Neural crest cell (in vitro differentiated cells): ENCODE data around the gene PNMT. TPM values are rescaled to one million over a fixed set of nuclear protein-coding genes. Genes with fewer than 3 reads are reported as not detected.

Experiments
- DNase-seq: peaks from one replicate; pipeline ENCODE4 v3.0.0; 2021; ENCODE audit warnings: low read depth, mixed read lengths, low spot score
- H3K27ac Mint-ChIP-seq: one replicate; pipeline ENCODE4 v1.8.0; 2021; ENCODE audit warnings: mild to moderate bottlenecking, mixed read lengths; ENCODE audit not compliant: unreplicated experiment
- H3K27me3 Mint-ChIP-seq: 2 replicates; pipeline ENCODE4 v1.8.0; 2021; ENCODE audit warnings: low read depth, mild to moderate bottlenecking, mixed read lengths
- H3K36me3 Mint-ChIP-seq: 2 replicates; pipeline ENCODE4 v1.8.0; 2021; ENCODE audit warnings: low read depth, mild to moderate bottlenecking, mixed read lengths
- H3K4me1 Mint-ChIP-seq: 2 replicates; pipeline ENCODE4 v1.8.0; 2021; ENCODE audit warnings: mixed read lengths
- H3K4me3 Mint-ChIP-seq: one replicate; pipeline ENCODE4 v1.8.0; 2021; ENCODE audit warnings: mild to moderate bottlenecking, mixed read lengths
- H3K9me3 Mint-ChIP-seq: 2 replicates; pipeline ENCODE4 v1.8.0; 2021; ENCODE audit warnings: mixed read lengths
- CTCF ChIP-seq: fragments of 200-600 bp; sonication (generic); conservative IDR thresholded peaks from 2 replicates; pipeline ENCODE4 v1.5.0; 2021; ENCODE audit warnings: antibody characterized with exemption, mild to moderate bottlenecking
- total RNA-seq: library from RNA; stranded (reverse); gene quantifications from 2 replicates; pipeline ENCODE4 v1.2.1, GENCODE V29; 2021

Gene PNMT
- total RNA-seq, 1 donor from 2014 or later = 0.84 TPM

GRCh38 chr17:39711851-39712250 is 43.6 kb downstream of the PNMT start:
- H3K4me3 Mint-ChIP-seq = no peak overlapping the region
- no peak overlapping the region for H3K27ac Mint-ChIP-seq
- no peak for DNase-seq
- H3K27me3 Mint-ChIP-seq = no peaks in the 10 kb centered on the region
- H3K9me3 Mint-ChIP-seq = no peaks in the 10 kb centered on the region
- no peak for TF ChIP-seq CTCF
- no peaks in the 10 kb centered on the region for H3K36me3 Mint-ChIP-seq
- no peaks in the 10 kb centered on the region for H3K4me1 Mint-ChIP-seq

- Mint-ChIP-seq H3K27me3 (no peaks in the 10 kb centered on the region), H3K36me3 (no peaks in the 10 kb centered on the region)
- DNase-seq = no peak
Observed at GRCh38 chr17:39714234-39714633, 46.0 kb downstream of the PNMT start.

GRCh38 chr17:39715375-39716072 is 47.3 kb downstream of the PNMT start:
- H3K4me3 Mint-ChIP-seq = no peak overlapping the region
- no peak for DNase-seq
- H3K27me3 Mint-ChIP-seq = no peaks in the 10 kb centered on the region
- peak overlapping the region; percentile 43 for H3K27ac Mint-ChIP-seq
- no peaks in the 10 kb centered on the region for H3K9me3 Mint-ChIP-seq
- H3K4me1 Mint-ChIP-seq = no peaks in the 10 kb centered on the region
- TF ChIP-seq CTCF = no peak
- H3K36me3 Mint-ChIP-seq = peaks cover 3% of the 10 kb centered on the region

More at GRCh38 chr17:39714234-39714633, 46.0 kb downstream of the PNMT start:
- no peaks in the 10 kb centered on the region for H3K4me1 Mint-ChIP-seq
- H3K9me3 Mint-ChIP-seq = no peaks in the 10 kb centered on the region
- TF ChIP-seq CTCF = no peak
- no peak overlapping the region for H3K4me3 Mint-ChIP-seq
- H3K27ac Mint-ChIP-seq = no peak overlapping the region

- Mint-ChIP-seq H3K4me3 (no peak overlapping the region), H3K27ac (no peak overlapping the region), H3K4me1 (no peaks in the 10 kb centered on the region), H3K9me3 (no peaks in the 10 kb centered on the region), H3K36me3 (peaks cover 3% of the 10 kb centered on the region), H3K27me3 (no peaks in the 10 kb centered on the region)
- no peak for DNase-seq
- TF ChIP-seq CTCF = no peak
Observed at GRCh38 chr17:39716073-39716818, 48.0 kb downstream of the PNMT start.

- no peak overlapping the region for H3K4me3 Mint-ChIP-seq
- no peak overlapping the region for H3K27ac Mint-ChIP-seq
- no peak for DNase-seq
- H3K9me3 Mint-ChIP-seq = no peaks in the 10 kb centered on the region
- no peak for TF ChIP-seq CTCF
- H3K4me1 Mint-ChIP-seq = no peaks in the 10 kb centered on the region
- peaks cover 3% of the 10 kb centered on the region for H3K36me3 Mint-ChIP-seq
- H3K27me3 Mint-ChIP-seq = no peaks in the 10 kb centered on the region
Observed at GRCh38 chr17:39716879-39717536, 48.8 kb downstream of the PNMT start.
